ENCODE results near the gene LTC4S. TPM values are rescaled to one million over a fixed set of nuclear protein-coding genes. Genes with fewer than 3 reads are reported as not detected.

LTC4S gene
- total and polyA plus RNA-seq, 2 donors (not counting 3 experiments of a cell fraction or from before 2014, with no cell fraction given) = 0.95 to 6.3 TPM

- H3K9ac ChIP-seq (replicated peaks; ENCODE audit: extremely low read depth, insufficient read depth, low read length) = no peak overlapping the region
- no peak overlapping the region for H3K27ac ChIP-seq (ENCODE audit: insufficient read depth, low read depth, low read length)
- dilution Hi-C loops (cut with MboI; ENCODE audit: extremely low pct_ligation_motif_present, low sequenced_read_pairs) (no loop called here), intact Hi-C loops (cut with micrococcal nuclease) (loop anchor here (1.0 to 10.0 kb wide), 4 partner anchors 8 to 132 kb away; partner anchors contain the start of gene MAML1)
- H3K4me1 ChIP-seq (ENCODE audit: control insufficient read depth, extremely low read depth, insufficient read depth, low read length) = peaks cover 10% of the 10 kb centered on the region
- ChIA-PET POLR2A (no interaction called here), CTCF (interaction anchor here (1.0 to 8.8 kb wide), 4 partner anchors 20 to 64 kb away, joined by 3 to 103 read pairs (median 8); partner anchors contain the start of gene MAML1)
- H3K9me3 ChIP-seq (replicated peaks; ENCODE audit: control insufficient read depth, insufficient read depth, low read length) = no peaks in the 10 kb centered on the region
- H4K20me1 ChIP-seq (replicated peaks; ENCODE audit: control insufficient read depth, extremely low read depth, insufficient read depth, low read length) = no peaks in the 10 kb centered on the region
- DNase-seq (ENCODE audit: low read depth, low spot score) = no peak
- no peaks in the 10 kb centered on the region for H3K9me1 ChIP-seq (replicated peaks; ENCODE audit: control insufficient read depth, extremely low read depth, insufficient read depth, low read length)
- H3K27me3 ChIP-seq (ENCODE audit: control insufficient read depth in 2 of 2, insufficient read depth in 2 of 2, low read length in 2 of 2) = no peaks in the 10 kb centered on the region
- no TSS peak for BruUV-seq (replicated peaks)
- peaks cover 10 to 37% of the 10 kb centered on the region in 2 experiments for H3K36me3 ChIP-seq (ENCODE audit: control insufficient read depth in 2 of 2, extremely low read depth in 1 of 2, insufficient read depth in 2 of 2, low read length in 2 of 2)
- H3K79me2 ChIP-seq (ENCODE audit: control insufficient read depth, insufficient read depth, low read length) = no peaks in the 10 kb centered on the region
- no peak overlapping the region for H3K4me2 ChIP-seq (ENCODE audit: insufficient read depth, low read length)
- no peak overlapping the region for H2AFZ ChIP-seq (ENCODE audit: low read depth, low read length)
- TF ChIP-seq JUN (IDR thresholded peaks at IDR 0.05; ENCODE audit: borderline replicate concordance, insufficient read depth, insufficient read length, low read depth) = no peak
- no peak for TF ChIP-seq GATA2 (IDR thresholded peaks at IDR 0.05; ENCODE audit: insufficient read depth, insufficient read length, low read depth, low read length)
- TF ChIP-seq POLR2A (IDR thresholded peaks at IDR 0.05; ENCODE audit: low read depth, low read length) = no peak
- TF ChIP-seq POLR2AphosphoS5 (IDR thresholded peaks at IDR 0.05; ENCODE audit: insufficient read depth, low read depth, low read length) = no peak
- TF ChIP-seq FOS (IDR thresholded peaks at IDR 0.05; ENCODE audit: borderline replicate concordance, insufficient read depth, low read length) = no peak
- no peak for TF ChIP-seq MAX (IDR thresholded peaks at IDR 0.05; ENCODE audit: insufficient read depth, insufficient read length)
- no peak for TF ChIP-seq MYC (IDR thresholded peaks at IDR 0.05; ENCODE audit: low read depth, low read length)
- no peak for TF ChIP-seq EZH2 (IDR thresholded peaks at IDR 0.05; ENCODE audit: borderline replicate concordance, low read depth, low read length, severe bottlenecking)
- no peak for TF ChIP-seq CTCF (IDR thresholded peaks at IDR 0.05; ENCODE audit: extremely low read depth in 1 of 2, insufficient read depth in 1 of 2, low read depth in 1 of 2, low read length in 2 of 2)
- no peak for FAIRE-seq
- H3K4me3 ChIP-seq (replicated peaks in 1 of 3; ENCODE audit: insufficient read depth in 1 of 3, low read depth in 1 of 3, low read length in 3 of 3) = no peak overlapping the region
Observed at GRCh38 chr5:179796877-179797608, 3.3 kb downstream of the LTC4S start.

Measured in endothelial cell of umbilical vein (primary cell).